Frontal cortex (tissue), 4 donors: ENCODE data around the gene BCL2L11. TPM values are rescaled to one million over a fixed set of nuclear protein-coding genes. Genes with fewer than 3 reads are reported as not detected.

Experiments
- DNase-seq, 2 donors: peaks; one replicate each; pipeline ENCODE4 v3.0.0; 2012; ENCODE audit warnings: low spot score in 2 of 2
- FAIRE-seq: peaks from 2 replicates; lab custom pipeline; 2012; peaks lifted over from hg19 to GRCh38; lab: Jason Lieb, UNC
- total RNA-seq: library from RNA; depleted of rRNA; stranded (reverse); fragments of >200 nt; gene quantifications from one replicate; pipeline ENCODE4 v1.2.3, GENCODE V29; 2014
- donor health status: control.
- donor health status: control.
- donor health status: control.

BCL2L11 gene
- total RNA-seq, 1 donor from 2014 or later: 4.5 TPM

DNA sequence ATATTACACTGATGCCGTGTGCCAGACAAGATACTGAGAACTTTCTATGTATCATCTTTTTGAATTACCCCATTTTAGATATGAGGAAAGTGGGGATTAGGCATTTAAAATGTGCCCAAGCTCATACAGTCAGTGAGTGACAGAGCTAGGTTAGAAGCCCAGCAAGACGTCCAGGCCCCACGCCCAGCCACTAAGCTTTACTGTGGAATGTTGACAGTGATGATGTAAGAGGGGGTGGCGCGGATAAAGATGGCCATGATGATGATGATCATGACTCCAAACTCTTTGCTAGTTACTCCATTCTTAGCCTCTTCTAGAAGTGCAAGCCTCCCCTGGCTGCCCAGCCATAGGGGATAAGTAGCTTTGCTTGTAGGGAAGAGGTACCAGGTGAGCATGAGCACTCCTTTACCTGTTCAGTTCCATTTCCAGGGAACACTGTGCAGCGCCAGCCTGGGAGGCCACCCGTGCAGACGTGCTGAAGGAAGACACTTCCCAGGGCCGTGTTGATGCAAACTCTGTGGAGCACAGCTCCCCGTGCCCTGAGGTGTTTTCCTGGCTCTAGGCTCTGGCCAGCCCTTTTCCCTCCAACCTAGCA is 65.5 kb downstream of the BCL2L11 start:
- no peak for DNase-seq
- FAIRE-seq: no peak

DNA sequence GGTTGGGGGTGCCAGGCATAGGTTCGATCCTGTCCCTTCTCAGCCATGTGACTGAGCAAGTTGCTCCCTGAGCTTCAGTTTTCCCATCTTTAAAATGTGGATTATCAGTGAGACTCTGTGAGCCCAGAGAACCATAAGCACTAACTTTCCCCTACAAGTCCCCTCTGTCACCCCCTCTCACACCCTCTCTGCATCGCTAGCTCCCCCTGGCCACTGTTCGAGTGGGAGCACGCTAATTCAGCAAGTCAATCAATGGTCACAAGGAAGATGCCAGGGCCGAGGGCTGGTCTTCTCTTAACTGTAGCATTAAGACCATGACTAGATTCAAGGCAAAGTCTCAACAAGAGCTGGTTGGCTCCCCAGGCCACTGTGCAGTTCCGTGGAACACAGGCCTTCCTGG is 66.2 kb downstream of the BCL2L11 start:
- DNase-seq (no peak), FAIRE-seq (no peak)

GRCh38 chr2:111188681-111189080 is 68.0 kb downstream of the BCL2L11 start:
- FAIRE-seq: no peak

DNA sequence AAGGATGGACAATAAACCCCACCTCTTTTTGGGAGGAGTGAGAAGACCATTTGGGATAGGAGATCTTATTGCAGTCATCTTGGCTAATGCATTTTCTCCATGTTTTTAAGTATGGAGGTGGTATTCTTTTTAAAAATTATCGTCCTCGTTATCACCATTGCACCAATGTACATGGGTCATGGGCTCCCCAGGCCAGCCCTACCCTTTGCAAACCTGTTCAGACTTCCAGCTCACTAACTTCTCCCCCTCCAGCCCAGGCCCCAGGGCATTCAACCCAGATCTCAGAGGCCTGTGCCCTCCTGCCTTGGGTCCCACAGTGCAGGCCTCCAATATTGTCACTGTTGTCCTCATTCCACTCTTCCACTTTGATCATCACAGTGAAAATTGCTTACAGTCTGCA is 68.4 kb downstream of the BCL2L11 start:
- no peak for FAIRE-seq

More at GRCh38 chr2:111188681-111189080, 68.0 kb downstream of the BCL2L11 start:
- no peak for DNase-seq

DNA sequence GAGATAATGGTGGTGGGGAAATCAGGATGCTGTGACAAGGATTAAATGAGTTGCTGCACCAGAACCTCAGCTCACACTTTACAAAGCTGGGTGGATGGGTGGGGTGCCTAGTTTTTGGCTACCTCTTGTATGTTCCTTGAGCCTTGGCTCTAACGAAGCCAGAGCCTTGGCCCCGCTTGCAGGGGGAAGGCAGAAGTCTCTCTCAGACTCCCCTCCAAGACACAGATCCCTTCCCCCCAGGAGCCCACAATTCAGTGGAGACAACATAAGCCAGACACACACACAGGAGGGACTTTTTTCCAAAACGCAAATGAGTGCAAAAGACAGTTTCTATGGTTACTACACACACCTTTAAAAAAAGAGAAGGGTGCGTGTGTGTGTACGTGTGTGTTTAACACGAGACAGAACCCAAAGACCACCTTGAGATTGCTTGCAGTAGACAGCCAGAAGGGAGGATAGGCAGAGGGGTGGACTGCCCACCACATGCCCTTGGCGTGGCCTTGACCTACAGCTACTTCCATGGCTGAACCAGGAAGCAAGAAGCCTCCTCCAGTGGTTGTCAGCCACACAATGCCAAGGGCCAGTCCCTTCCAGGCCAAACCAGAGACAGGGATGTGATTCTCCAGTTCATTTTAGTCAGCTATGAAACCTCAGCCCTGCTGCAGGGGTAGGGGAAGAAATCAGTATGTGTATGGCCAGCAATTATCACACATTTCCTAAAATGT is 70.3 kb downstream of the BCL2L11 start:
- FAIRE-seq (no peak), DNase-seq (no peak)

More for the DNA sequence above, 68.4 kb downstream of the BCL2L11 start:
- DNase-seq: no peak

DNA sequence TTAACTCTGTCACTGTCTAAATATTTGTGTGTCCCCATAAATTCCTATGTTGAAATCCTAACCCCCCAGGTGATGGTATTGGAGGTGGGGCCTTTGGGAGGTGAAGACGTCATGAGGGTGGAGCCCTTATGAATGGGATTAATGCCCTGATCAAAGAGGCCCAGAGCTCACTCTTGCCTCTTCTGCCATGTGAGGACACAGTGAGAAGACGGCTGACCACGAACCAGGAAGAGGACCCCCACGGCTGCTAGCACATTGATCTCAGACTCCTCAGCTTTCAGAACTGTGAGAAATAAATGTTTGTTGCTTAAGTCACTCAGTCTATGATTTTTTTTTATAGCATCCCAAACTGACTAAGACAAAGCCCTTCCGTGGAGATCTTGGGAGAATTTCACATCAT is 71.2 kb downstream of the BCL2L11 start:
- FAIRE-seq (no peak), DNase-seq (no peak)

GRCh38 chr2:111192776-111193368 is 72.2 kb downstream of the BCL2L11 start:
- DNase-seq (no peak), FAIRE-seq (no peak)

DNA sequence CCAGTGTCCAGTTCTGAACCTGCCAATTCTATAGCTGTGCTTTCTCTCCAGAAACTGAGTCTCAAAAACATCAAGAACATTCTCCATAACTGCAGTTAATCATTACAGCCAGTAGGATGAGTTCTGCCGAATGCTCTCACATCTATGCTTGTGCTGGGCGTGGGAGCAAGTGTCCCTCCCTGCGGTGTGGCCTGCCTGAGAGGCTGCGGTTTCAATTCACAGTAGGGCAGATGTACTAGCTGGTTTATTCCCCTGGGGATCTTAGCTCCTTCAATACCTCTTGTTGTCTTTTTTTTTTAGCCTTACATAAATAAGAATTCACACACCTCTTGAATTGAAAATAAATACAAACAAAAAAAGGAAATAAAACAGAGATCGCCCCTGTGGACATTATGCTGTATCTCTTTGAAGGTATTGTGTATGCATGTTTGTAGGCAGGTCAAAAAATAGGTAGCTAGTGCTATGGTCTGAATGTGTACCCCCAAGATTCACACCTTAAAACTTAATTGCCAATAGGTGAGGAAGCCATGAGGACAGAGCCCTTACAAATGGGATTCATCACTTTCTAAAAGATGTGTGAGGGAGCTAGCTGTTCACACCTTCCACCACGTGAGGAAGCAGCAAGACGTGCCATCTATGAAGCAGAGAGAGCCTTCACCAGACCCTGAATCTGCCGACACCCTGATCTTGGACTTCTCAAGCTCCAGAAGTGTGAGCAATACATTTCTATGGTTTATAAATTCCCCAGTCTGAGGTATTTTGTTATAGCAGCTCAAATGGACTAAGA is 74.3 kb downstream of the BCL2L11 start:
- DNase-seq (no peak), FAIRE-seq (no peak)

GRCh38 chr2:111196435-111196834 is 75.7 kb downstream of the BCL2L11 start:
- DNase-seq (no peak), FAIRE-seq (no peak)

DNA sequence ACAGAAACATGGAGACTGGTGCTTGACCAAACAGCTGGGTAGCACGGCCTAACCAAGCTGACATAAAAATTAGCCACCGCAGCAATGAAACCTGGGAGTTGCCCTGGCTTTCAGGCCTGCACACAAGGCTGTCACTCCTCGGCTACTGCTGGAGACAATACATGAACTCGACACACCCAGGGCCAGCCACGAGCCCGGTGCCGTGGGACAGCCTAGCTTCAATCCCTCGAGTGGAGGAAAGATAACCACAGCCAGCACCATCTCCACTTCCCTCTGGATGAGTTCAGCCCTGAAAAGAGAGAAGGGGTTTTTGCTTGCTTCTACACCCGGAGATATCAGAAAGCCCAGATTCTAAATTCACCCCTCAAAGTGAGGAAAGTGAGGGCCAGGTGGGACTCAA is 78.0 kb downstream of the BCL2L11 start:
- no peak for FAIRE-seq
- DNase-seq: no peak

DNA sequence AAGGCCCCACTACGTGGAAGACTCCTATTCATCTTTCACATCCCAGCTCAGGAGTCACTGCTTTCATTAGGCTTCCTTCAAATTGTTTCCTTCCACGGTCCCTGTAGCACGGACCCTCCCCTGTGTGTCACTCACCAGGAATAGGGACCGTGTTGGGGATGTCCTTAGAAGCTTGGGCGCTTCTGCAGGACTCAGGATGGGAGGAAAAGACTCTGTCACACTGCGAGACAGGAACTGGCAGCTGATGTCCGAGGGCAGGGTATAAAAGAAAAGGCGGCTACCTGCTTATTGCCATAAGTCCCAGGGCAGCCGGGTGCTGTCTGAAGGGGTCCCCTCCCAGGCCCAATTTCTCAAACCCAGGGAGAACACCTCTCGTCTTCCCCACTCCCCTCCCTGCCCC is 79.1 kb downstream of the BCL2L11 start:
- no peak for DNase-seq

DNA sequence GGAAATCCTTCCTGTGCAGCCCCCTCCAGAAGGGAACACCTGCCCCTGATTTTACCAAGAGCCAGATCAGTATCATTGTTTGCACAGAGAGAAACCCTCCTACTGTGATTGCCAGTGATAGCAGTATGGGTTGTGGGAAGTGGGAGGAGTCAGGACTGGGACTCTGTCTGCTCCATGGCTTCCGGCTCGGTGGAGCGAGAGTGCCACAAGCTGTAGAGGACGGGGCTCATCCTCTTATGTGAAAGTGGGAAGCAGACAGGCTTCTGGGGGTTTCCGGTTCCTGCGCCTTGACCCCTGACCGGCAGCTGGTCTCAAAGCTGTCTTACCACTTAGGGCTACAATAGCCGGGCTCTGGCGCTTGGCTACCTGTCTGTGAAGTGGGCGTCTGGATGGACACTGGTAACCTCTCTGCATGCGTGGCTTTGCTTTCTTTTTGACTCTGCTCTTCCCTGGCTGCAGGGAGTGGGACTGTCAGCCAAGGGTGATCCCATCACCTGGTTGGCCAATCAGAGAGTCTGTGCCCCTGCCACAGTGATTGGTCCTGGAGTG is 79.7 kb downstream of the BCL2L11 start:
- DNase-seq: no peak
- FAIRE-seq: no peak

More for the DNA sequence above, 79.1 kb downstream of the BCL2L11 start:
- no peak for FAIRE-seq

DNA sequence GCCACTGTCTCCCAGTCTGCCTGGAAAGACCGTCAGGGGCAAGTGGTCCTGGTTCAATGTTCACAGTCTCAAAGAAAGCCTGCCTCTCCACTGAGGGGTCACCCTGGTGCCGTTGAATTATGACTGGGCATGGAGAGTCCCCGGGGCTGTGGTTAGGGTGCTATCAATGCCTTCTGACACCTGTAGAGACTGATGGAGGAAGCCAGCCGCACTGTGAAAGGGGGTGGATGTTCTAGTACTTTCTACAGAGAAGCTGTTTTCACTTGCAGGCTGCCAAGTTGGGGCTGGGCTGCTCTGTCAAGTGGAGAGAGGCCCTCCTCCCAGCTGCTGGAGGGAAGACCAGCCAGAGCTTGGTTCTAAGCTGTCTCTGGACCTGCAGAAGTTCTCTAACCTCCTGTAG is 80.5 kb downstream of the BCL2L11 start:
- FAIRE-seq (no peak), DNase-seq (no peak)

DNA sequence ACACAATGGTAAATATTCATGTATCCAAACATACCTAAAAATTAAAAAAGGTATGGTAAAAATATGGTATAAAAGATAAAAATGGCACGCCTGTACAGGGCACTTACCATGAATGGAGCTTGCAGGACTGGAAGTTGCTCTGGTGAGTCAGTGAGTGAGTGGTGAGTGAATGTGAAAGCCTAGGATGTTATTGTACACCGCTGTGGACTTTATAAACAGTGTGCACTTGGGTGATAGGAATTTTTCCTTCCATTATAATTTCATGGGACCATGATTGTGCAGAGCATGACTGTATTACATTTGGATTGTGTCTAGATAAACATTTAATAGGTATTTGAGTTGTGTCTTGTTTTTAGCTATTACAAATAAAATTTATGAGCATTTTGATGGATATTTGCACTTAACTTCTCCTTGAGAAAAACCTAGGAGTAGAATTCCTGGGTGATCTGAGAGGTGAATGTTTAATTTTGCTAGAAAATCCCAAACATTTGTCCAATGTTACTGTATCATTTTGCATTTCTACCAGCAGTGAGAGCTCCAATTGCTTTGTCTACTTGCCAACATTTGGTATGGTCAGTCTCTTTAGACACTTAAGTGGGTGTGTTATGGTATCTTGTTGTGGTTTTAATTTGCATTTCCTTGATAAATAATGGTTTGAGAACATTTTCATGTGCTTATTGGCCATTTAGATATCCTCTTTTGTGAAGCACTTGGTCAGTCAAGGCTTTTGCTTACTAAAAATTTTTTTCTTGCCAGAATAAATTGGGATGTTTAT is 81.7 kb downstream of the BCL2L11 start:
- FAIRE-seq: no peak

DNA sequence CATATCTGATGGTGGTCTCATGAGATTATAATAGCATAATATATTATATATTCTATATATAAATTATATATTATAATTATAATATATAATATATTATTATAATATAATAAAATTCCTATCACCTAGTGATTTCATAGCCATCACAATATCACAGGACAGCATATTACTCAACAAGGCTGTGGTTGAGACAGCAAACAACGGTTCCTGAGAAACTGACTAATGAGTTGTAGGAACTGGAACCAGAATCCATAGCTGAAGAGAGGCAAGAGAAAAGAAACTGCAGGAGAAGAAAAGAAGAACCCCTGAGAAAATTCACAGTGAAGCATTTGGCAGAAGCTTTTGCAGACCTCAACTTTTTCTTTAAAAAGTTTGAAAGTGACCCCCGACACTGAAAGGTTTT is 84.0 kb downstream of the BCL2L11 start:
- FAIRE-seq (no peak), DNase-seq (no peak)

More for the DNA sequence above, 81.7 kb downstream of the BCL2L11 start:
- DNase-seq: no peak

- FAIRE-seq (no peak), DNase-seq (no peak)
Measured at GRCh38 chr2:111205774-111206173, 85.1 kb downstream of the BCL2L11 start.

GRCh38 chr2:111207851-111208250 is 87.1 kb downstream of the BCL2L11 start:
- DNase-seq (no peak), FAIRE-seq (no peak)

DNA sequence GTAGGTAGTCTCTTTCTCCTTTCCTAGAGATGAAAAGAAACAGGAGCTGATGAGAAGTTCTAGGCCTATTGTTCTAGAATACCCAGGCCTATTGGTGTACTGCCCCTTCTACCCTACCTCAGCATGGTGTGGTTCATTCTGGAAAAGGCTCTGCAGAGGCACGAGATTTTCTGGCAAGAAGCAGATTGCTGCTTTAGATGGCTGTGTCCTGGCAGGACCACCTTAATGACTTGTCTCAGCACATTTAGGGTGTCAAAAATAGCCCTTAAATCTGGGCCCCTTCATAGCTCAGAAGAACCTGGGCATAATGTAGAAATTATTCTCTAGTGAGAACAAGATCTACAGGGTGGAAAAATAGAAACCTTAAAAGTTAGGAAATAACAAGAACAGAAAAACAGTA is 87.9 kb downstream of the BCL2L11 start:
- FAIRE-seq (no peak), DNase-seq (no peak)

DNA sequence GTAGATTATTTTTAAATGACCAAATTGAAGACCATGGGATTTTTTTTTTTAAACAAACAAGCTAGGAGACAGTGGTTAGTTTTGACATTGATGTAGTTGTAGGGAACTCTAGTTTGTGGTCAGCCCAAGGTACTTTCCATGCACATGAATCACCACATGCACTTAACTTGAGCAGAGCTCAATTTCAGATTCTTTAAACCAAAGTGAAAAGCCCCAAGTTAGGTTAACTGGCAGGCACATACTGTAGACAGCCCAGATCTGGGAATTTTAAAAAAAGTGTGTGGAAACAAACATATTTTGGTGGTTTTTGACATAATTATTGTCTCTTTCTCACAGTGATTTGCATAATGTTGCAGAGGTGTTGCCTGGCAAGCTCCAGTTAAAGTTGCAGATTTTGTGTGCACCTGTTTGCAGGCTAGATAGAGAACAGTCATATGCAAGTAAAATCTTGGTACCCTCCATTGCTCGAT is 88.4 kb downstream of the BCL2L11 start:
- FAIRE-seq (no peak), DNase-seq (no peak)
